COLO668 (cell line): ENCODE measurements around the gene CPAMD8.

Experiments
- DNase-seq: peaks from one replicate; lab custom pipeline; 2025; ENCODE audit not compliant: unreplicated experiment; lab: John Stamatoyannopoulos, UW

The CPAMD8 gene

GRCh38 chr19:16849168-16849567 lies 177.4 kb downstream of the CPAMD8 start:
- no peak for DNase-seq

- no peak for DNase-seq
These were observed 179.2 kb downstream of the CPAMD8 start for GRCh38 chr19:16847430-16847829.

- DNase-seq: no peak
These were observed 179.7 kb downstream of the CPAMD8 start for GRCh38 chr19:16846901-16847300.
